ENCODE results near the gene SMG5.

- TF ChIP-seq CREB1 (IDR thresholded peaks at IDR 0.05; ENCODE audit: low read depth) (no peak), TEAD4 (IDR thresholded peaks at IDR 0.05) (no peak), TAF1 (IDR thresholded peaks at IDR 0.05; ENCODE audit: low read depth) (no peak), FOXM1 (IDR thresholded peaks at IDR 0.05; ENCODE audit: borderline replicate concordance, low read depth) (no peak), CEBPB (IDR thresholded peaks at IDR 0.05) (no peak), EP300 (IDR thresholded peaks at IDR 0.05; ENCODE audit: borderline replicate concordance) (no peak), NFIC (IDR thresholded peaks at IDR 0.05) (no peak), MAX (IDR thresholded peaks at IDR 0.05) (no peak)
Measured at GRCh38 chr1:156305215-156305614, 22.6 kb upstream of the SMG5 start.

All from Ishikawa (cell line).